ENCODE results near the gene SETD5. TPM values are rescaled to one million over a fixed set of nuclear protein-coding genes. Genes with fewer than 3 reads are reported as not detected.
A peak's percentile ranks its signal among the peaks of the same experiment; 100 is the strongest.

Gene SETD5
- total and polyA plus RNA-seq, 2 experiments from 2014 or later, result 143 to 172 TPM

DNA sequence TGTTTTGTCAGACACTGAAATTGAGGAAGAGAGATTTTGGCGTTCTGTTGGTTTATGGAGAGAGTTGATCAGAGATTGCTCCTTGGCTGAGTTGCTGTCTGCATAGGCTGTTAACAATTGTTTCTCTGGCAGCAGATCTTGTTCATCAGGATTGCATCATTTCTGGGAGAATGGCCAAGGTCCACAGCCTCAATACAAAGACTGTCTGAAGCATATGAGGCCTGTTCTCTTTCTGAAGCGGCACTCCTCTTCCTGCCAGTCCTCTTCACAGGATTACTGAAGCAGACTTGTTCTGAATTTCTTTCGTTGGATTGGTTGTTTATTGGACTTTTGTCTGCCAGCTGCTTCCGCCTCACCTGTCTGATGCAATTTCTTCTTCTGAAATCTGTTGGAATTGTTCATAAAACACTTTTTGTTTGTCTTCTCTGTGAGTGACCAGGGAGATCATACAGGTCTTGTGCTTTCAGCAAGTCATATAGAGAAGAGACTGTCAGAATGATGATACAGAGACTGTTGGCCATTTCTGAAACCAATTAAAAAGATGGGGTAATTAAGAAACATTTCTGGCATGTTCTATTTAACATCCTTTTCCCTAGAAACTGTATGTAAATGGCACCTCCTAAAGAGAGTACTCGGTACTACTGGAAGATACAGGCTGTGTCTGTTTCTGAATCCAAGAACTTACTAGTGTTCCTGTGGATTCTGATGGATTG, 25.5 kb downstream of the SETD5 start:
- Mint-ChIP-seq H3K27ac (peak overlapping the region; percentile 98), H3K27me3 (ENCODE audit: insufficient read depth, low read depth, poor library complexity) (peaks cover 2% of the 10 kb centered on the region), H3K4me3 (peak overlapping the region; percentile 36), H3K4me1 (peaks cover 25% of the 10 kb centered on the region), H3K9me3 (no peaks in the 10 kb centered on the region), H3K36me3 (ENCODE audit: low read depth) (peaks cover 34% of the 10 kb centered on the region)
- Histone ChIP-seq H3K4me2 (peak overlapping the region; percentile 34), H2AFZ (no peak overlapping the region), H3K79me2 (replicated peaks; ENCODE audit: insufficient read depth) (peaks cover 98% of the 10 kb centered on the region), H3K27me3 (ENCODE audit: insufficient read depth) (no peaks in the 10 kb centered on the region), H3K27ac (ENCODE audit: low read depth) (peak overlapping the region; percentile 88), H3K36me3 (ENCODE audit: insufficient read depth) (peaks cover 3% of the 10 kb centered on the region; the same call in 1 of the 2 replicates), H3K4me1 (ENCODE audit: insufficient read depth) (peaks cover 16% of the 10 kb centered on the region), H3K9me2 (ENCODE audit: insufficient read depth) (no peaks in the 10 kb centered on the region), H3F3A (replicated peaks; ENCODE audit: low read depth) (no peaks in the 10 kb centered on the region), H3K4me3 (no peak overlapping the region), H4K20me1 (replicated peaks; ENCODE audit: insufficient read depth) (peaks cover 21% of the 10 kb centered on the region; the same call in 1 of the 2 replicates)
- ATAC-seq, result peak; percentile 85
- no peak for TF ChIP-seq CREB1 (CRISPR knock-in tag; IDR thresholded peaks at IDR 0.05; ENCODE audit: low read depth)
- peak; percentile 55 to 73 for TF ChIP-seq CTCF (conservative IDR thresholded peaks at IDR 0.05; ENCODE audit: low read depth in 2 of 2)
- no peak for TF ChIP-seq JUNB (IDR thresholded peaks at IDR 0.05; ENCODE audit: unreplicated experiment)
- TF ChIP-seq ZNF331 (CRISPR knock-in tag; IDR thresholded peaks at IDR 0.05; ENCODE audit: low read depth), result no peak
- no peak for TF ChIP-seq ZNF114 (CRISPR knock-in tag; IDR thresholded peaks at IDR 0.05)
- no peak for TF ChIP-seq EZH2phosphoT487 (IDR thresholded peaks at IDR 0.05; ENCODE audit: unreplicated experiment)
- TF ChIP-seq, protein P1, sequence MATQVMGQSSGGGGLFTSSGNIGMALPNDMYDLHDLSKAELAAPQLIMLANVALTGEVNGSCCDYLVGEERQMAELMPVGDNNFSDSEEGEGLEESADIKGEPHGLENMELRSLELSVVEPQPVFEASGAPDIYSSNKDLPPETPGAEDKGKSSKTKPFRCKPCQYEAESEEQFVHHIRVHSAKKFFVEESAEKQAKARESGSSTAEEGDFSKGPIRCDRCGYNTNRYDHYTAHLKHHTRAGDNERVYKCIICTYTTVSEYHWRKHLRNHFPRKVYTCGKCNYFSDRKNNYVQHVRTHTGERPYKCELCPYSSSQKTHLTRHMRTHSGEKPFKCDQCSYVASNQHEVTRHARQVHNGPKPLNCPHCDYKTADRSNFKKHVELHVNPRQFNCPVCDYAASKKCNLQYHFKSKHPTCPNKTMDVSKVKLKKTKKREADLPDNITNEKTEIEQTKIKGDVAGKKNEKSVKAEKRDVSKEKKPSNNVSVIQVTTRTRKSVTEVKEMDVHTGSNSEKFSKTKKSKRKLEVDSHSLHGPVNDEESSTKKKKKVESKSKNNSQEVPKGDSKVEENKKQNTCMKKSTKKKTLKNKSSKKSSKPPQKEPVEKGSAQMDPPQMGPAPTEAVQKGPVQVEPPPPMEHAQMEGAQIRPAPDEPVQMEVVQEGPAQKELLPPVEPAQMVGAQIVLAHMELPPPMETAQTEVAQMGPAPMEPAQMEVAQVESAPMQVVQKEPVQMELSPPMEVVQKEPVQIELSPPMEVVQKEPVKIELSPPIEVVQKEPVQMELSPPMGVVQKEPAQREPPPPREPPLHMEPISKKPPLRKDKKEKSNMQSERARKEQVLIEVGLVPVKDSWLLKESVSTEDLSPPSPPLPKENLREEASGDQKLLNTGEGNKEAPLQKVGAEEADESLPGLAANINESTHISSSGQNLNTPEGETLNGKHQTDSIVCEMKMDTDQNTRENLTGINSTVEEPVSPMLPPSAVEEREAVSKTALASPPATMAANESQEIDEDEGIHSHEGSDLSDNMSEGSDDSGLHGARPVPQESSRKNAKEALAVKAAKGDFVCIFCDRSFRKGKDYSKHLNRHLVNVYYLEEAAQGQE (IDR thresholded peaks at IDR 0.05; ENCODE audit: unreplicated experiment), result no peak
- peak; percentile 75 for DNase-seq (ENCODE audit: low spot score)

GRCh38 chr3:9428411-9428810, 31.0 kb downstream of the SETD5 start:
- ATAC-seq, result no peak
- H4K20me1 ChIP-seq (replicated peaks; ENCODE audit: insufficient read depth), result peaks cover 60% of the 10 kb centered on the region
- H3K27ac Mint-ChIP-seq, result no peak overlapping the region
- no peak for TF ChIP-seq ZNF114 (CRISPR knock-in tag; IDR thresholded peaks at IDR 0.05)
- no peak for TF ChIP-seq POLR2AphosphoS5 (IDR thresholded peaks at IDR 0.05; ENCODE audit: low read depth)
- TF ChIP-seq ZNF462 (CRISPR knock-in tag; IDR thresholded peaks at IDR 0.05), result no peak
- no peak for TF ChIP-seq JUNB (IDR thresholded peaks at IDR 0.05; ENCODE audit: unreplicated experiment)

More at GRCh38 chr3:9428411-9428810, 31.0 kb downstream of the SETD5 start:
- Histone ChIP-seq H3F3A (replicated peaks; ENCODE audit: low read depth) (peaks cover 4% of the 10 kb centered on the region), H3K27me3 (ENCODE audit: insufficient read depth) (no peaks in the 10 kb centered on the region), H3K36me3 (ENCODE audit: insufficient read depth) (peaks cover 59% of the 10 kb centered on the region), H3K79me2 (replicated peaks; ENCODE audit: insufficient read depth) (peaks cover 83% of the 10 kb centered on the region), H3K4me2 (no peak overlapping the region), H2AFZ (no peak overlapping the region), H3K9me2 (ENCODE audit: insufficient read depth) (no peaks in the 10 kb centered on the region), H3K27ac (ENCODE audit: low read depth) (peak overlapping the region; percentile 33; the same call in 1 of the 2 replicates), H3K4me3 (no peak overlapping the region), H3K4me1 (ENCODE audit: insufficient read depth) (0 out of 2 replicates have a peak, but pooled peaks cover 4% of the 10 kb centered on the region)
- Mint-ChIP-seq H3K9me3 (no peaks in the 10 kb centered on the region), H3K4me1 (peaks cover 1% of the 10 kb centered on the region), H3K4me3 (no peak overlapping the region), H3K27me3 (ENCODE audit: insufficient read depth, low read depth, poor library complexity) (peaks cover 2% of the 10 kb centered on the region), H3K36me3 (ENCODE audit: low read depth) (peaks cover 80% of the 10 kb centered on the region)
- DNase-seq (ENCODE audit: low spot score), result no peak

Data from GM23338 (cell line).